B cell (primary cell): Measurements from ENCODE around the gene SELP. TPM values are rescaled to one million over a fixed set of nuclear protein-coding genes. Genes with fewer than 3 reads are reported as not detected.

Experiments used
- ATAC-seq: fragments of 200-7000 bp; cut with Tn5 transposase; one replicate; pipeline ENCODE4 v1.10.0; 2021; ENCODE audit warnings: low read depth, mild to moderate bottlenecking, moderate number of reproducible peaks, moderate library complexity
- CTCF ChIA-PET: fragments of 350-600 bp; sonication (Branson Sonifier 250); formaldehyde crosslinking; loops from one replicate; lab custom pipeline; 2021; ENCODE audit warnings: antibody characterized with exemption, inconsistent platforms; lab: Charles Lee
- POLR2A ChIA-PET: fragments of 350-600 bp; sonication (Branson Sonifier 250); formaldehyde crosslinking; loops from one replicate; lab custom pipeline; 2021; ENCODE audit warnings: antibody characterized with exemption; lab: Charles Lee
- DNase-seq: peaks from one replicate; pipeline ENCODE4 v3.0.0; 2013
- H2AFZ ChIP-seq: 2 replicates; pipeline ENCODE4 v1.6.1; 2012; ENCODE audit warnings: mild to moderate bottlenecking, low read depth, low read length; ENCODE audit not compliant: insufficient read depth, poor library complexity, severe bottlenecking
- H3K27ac ChIP-seq, 2 donors: 1 replicate in 1 of 2; 2 replicates in 1 of 2; pipeline ENCODE4 v1.5.1; 2012 to 2013; ENCODE audit warnings: low read length in 2 of 2, mild to moderate bottlenecking in 2 of 2, moderate library complexity in 1 of 2
- H3K27me3 ChIP-seq, 4 experiments: fragments of 200-600 bp in 1 of 4; sonication (generic) in 1 of 4; replicated peaks in 1 of 4; 1 replicate in 2 of 4; 2 replicates in 2 of 4; pipeline versions ENCODE4 v1.6.1 to v1.7.0; 2013 to 2016; ENCODE audit warnings: low read length in 3 of 4, mild to moderate bottlenecking in 2 of 4, mixed read lengths in 1 of 4, moderate library complexity in 1 of 4; ENCODE audit not compliant: insufficient read depth in 4 of 4, control insufficient read depth in 3 of 4; ENCODE audit errors: control extremely low read depth in 1 of 4
- H3K36me3 ChIP-seq, 2 experiments: replicated peaks in 1 of 2; 1 replicate in 1 of 2; 2 replicates in 1 of 2; pipeline versions ENCODE4 v1.6.1 to v1.7.1; 2013; ENCODE audit warnings: low read length in 1 of 2; ENCODE audit not compliant: insufficient read depth in 2 of 2, control insufficient read depth in 1 of 2; ENCODE audit errors: control extremely low read depth in 1 of 2, extremely low read depth in 1 of 2
- H3K4me1 ChIP-seq, 2 donors: fragments of 200-600 bp in 1 of 2; sonication (generic) in 1 of 2; 1 replicate in 1 of 2; 2 replicates in 1 of 2; pipeline versions ENCODE4 v1.5.1 to v1.6.1; 2013 to 2017; ENCODE audit warnings: low read length in 2 of 2; ENCODE audit not compliant: control insufficient read depth in 2 of 2, insufficient read depth in 2 of 2
- H3K4me2 ChIP-seq: replicated peaks from 2 replicates; pipeline ENCODE3; 2012; ENCODE audit warnings: mild to moderate bottlenecking, low read depth, low read length; ENCODE audit not compliant: poor library complexity, severe bottlenecking
- H3K4me3 ChIP-seq, 5 experiments: fragments of 200-600 bp in 1 of 5; sonication (generic) in 1 of 5; 1 replicate in 3 of 5; 2 replicates in 2 of 5; pipeline versions ENCODE4 v1.5.1 to v1.7.0; 2011 to 2016; ENCODE audit warnings: low read length in 4 of 5, mild to moderate bottlenecking in 4 of 5, low read depth in 2 of 5, control low read depth in 1 of 5, moderate library complexity in 1 of 5; ENCODE audit not compliant: insufficient read depth in 1 of 5; ENCODE audit errors: control extremely low read depth in 1 of 5, extremely low read depth in 1 of 5
- H3K79me2 ChIP-seq: fragments of 200-600 bp; sonication (generic); one replicate; pipeline ENCODE4 v1.6.0; 2016; ENCODE audit warnings: low read length; ENCODE audit not compliant: control insufficient read depth, insufficient read depth
- H3K9ac ChIP-seq: fragments of 200-600 bp; sonication (generic); 2 replicates; pipeline ENCODE4 v1.6.1; 2017; ENCODE audit warnings: mild to moderate bottlenecking, low read length, moderate library complexity
- H3K9me3 ChIP-seq, 3 donors: one replicate each; pipeline versions ENCODE4 v1.6.1 to v1.7.1; 2013; ENCODE audit warnings: low read length in 2 of 3; ENCODE audit not compliant: control insufficient read depth in 2 of 3, insufficient read depth in 1 of 3; ENCODE audit errors: control extremely low read depth in 1 of 3
- H4K20me1 ChIP-seq: 2 replicates; pipeline ENCODE4 v1.6.0; 2012; ENCODE audit warnings: mild to moderate bottlenecking, low read length; ENCODE audit not compliant: insufficient read depth, control insufficient read depth, poor library complexity, severe bottlenecking
- H3K27ac Mint-ChIP-seq: one replicate; pipeline ENCODE4 v1.8.0; 2021; ENCODE audit warnings: mixed read lengths
- H3K27me3 Mint-ChIP-seq: one replicate; pipeline ENCODE4 v1.8.0; 2021; ENCODE audit warnings: mixed read lengths
- H3K4me1 Mint-ChIP-seq: one replicate; pipeline ENCODE4 v1.8.0; 2021; ENCODE audit warnings: mixed read lengths
- H3K4me3 Mint-ChIP-seq: one replicate; pipeline ENCODE4 v1.8.0; 2021; ENCODE audit warnings: mixed read lengths
- H3K9me3 Mint-ChIP-seq: one replicate; pipeline ENCODE4 v1.8.0; 2022; ENCODE audit warnings: mixed read lengths; ENCODE audit not compliant: insufficient read depth
- EZH2 ChIP-seq: IDR thresholded peaks from 2 replicates; pipeline ENCODE4 v1.6.1; 2012; ENCODE audit warnings: borderline replicate concordance, low read depth, mild to moderate bottlenecking, moderate library complexity, low read length; ENCODE audit not compliant: insufficient read depth, poor library complexity, severe bottlenecking
- WGBS: methylation state at CpG from one replicate; pipeline ENCODE4 v1.1.5; 2013; ENCODE audit warnings: missing lambda C conversion rate; ENCODE audit not compliant: insufficient coverage; 5-methylcytosine and 5-hydroxymethylcytosine counted together
- intact Hi-C: fragments of 100-400 bp; cut with micrococcal nuclease; formaldehyde crosslinking; loops from one replicate; pipeline ENCODE4 v1.10.0; 2022
- polyA plus RNA-seq: library from polyadenylated mRNA; depleted of rRNA; stranded (reverse); fragments of >200 nt; gene quantifications from 2 replicates; pipeline ENCODE4 v1.2.3, GENCODE V29; 2012
- total RNA-seq, 2 donors: library from RNA; stranded (reverse); fragments of 120-200 nt in 1 of 2; gene quantifications; 1 replicate in 1 of 2; 2 replicates in 1 of 2; pipeline versions ENCODE4 v1.2.3 to v1.2.4, GENCODE V29; 2013 to 2022
- TF ChIP-seq, protein P1 (sequence below): fragments of 200-600 bp; IDR thresholded peaks from one replicate; pipeline ENCODE4 v1.8.0; 2022; ENCODE audit warnings: antibody characterized with exemption, mild to moderate bottlenecking

Gene SELP
- total and polyA plus RNA-seq, 2 donors (not counting 1 experiment from before 2014, with no cell fraction given), result 0.99 to 1.9 TPM

DNA sequence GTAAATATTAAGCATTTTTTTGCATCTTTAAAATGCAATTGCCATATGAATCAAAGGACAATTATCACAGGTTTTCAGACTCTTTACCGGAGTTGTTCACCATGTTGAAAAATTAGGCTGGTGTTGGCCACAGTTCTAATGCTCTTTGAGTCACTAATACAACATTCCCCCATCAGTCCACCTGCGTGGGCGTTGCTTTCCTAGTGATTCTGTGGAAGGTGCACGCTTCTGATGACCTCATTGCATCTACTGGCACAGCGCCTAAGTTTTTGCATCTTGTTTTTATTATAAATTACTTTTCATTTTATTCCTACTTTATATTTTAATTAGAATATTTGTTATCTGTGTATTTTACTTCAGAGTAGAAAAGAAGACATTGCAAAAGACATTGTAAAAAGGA lies 39.0 kb downstream of the SELP start:
- WGBS, result no CpG with 5 or more reads among the region's 5 CpGs
- no peak for ATAC-seq
- ChIA-PET POLR2A (no interaction called here), CTCF (interaction anchor here (1.2 kb wide), 2 partner anchors 11 to 218 kb away, joined by 4 to 11 read pairs; no protein-coding TSS in a partner anchor)
- Histone ChIP-seq H3K27ac (no peak overlapping the region), H3K9me3 (no peaks in the 10 kb centered on the region), H4K20me1 (no peaks in the 10 kb centered on the region), H3K79me2 (no peaks in the 10 kb centered on the region), H2AFZ (no peak overlapping the region), H3K4me2 (no peak overlapping the region), H3K9ac (no peak overlapping the region), H3K27me3 (peaks cover 0 to 10% (median 2%) of the 10 kb centered on the region in 4 experiments), H3K4me1 (peaks cover 7 to 9% of the 10 kb centered on the region in 2 donors), H3K36me3 (no peaks in the 10 kb centered on the region), H3K4me3 (no peak overlapping the region)
- Mint-ChIP-seq H3K4me3 (no peak overlapping the region), H3K4me1 (peaks cover 12% of the 10 kb centered on the region), H3K9me3 (no peaks in the 10 kb centered on the region), H3K27ac (no peak overlapping the region), H3K27me3 (peaks cover 5% of the 10 kb centered on the region)
- intact Hi-C loops, result no loop called here
- DNase-seq, result no peak
- TF ChIP-seq EZH2, result no peak
- TF ChIP-seq, protein P1, sequence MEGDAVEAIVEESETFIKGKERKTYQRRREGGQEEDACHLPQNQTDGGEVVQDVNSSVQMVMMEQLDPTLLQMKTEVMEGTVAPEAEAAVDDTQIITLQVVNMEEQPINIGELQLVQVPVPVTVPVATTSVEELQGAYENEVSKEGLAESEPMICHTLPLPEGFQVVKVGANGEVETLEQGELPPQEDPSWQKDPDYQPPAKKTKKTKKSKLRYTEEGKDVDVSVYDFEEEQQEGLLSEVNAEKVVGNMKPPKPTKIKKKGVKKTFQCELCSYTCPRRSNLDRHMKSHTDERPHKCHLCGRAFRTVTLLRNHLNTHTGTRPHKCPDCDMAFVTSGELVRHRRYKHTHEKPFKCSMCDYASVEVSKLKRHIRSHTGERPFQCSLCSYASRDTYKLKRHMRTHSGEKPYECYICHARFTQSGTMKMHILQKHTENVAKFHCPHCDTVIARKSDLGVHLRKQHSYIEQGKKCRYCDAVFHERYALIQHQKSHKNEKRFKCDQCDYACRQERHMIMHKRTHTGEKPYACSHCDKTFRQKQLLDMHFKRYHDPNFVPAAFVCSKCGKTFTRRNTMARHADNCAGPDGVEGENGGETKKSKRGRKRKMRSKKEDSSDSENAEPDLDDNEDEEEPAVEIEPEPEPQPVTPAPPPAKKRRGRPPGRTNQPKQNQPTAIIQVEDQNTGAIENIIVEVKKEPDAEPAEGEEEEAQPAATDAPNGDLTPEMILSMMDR, result no peak

DNA sequence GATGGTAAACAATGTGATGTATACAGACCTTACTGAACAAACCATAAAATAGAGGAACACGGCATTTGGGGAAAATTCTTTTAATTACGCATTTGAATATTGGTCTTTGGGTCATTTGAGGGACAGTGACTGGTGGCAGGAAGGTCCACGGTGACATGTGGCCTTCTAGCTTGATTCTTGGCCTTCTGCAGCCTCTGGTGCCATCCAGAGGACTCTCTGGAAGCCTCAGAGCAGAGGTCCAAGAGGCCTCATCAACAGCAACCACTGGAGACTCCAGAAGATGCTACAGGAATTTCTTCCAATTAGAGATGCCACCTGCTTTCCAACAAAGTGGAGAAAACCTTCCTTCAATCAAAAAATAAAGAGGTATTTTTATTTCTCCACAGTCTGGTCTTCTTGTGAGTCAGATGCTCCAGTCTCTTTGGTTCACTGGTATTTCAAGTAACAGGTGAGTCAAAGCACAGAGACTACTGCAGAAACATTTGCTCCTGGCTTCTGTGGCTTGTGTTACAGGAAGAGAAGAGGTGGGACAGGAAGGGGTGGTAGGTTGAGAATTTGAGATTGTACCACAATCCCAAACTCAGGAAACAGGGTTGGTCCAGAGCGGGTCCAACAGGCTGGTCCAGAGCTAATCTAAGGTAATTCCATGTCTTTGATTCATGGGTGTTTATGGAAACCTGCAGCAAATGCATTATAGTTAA lies 41.0 kb downstream of the SELP start:
- no peak overlapping the region for H3K4me3 ChIP-seq
- intact Hi-C loops, result no loop called here
- TF ChIP-seq, protein P1, result no peak
- no peak overlapping the region for H3K4me3 Mint-ChIP-seq
- POLR2A ChIA-PET, result no interaction called here
- DNase-seq, result no peak
- peaks cover 7 to 9% of the 10 kb centered on the region in 2 donors for H3K4me1 ChIP-seq
- H3K27me3 ChIP-seq, result peaks cover 0 to 13% (median 7%) of the 10 kb centered on the region in 4 experiments
- no peak overlapping the region for H3K9ac ChIP-seq
- H3K79me2 ChIP-seq, result no peaks in the 10 kb centered on the region
- no peaks in the 10 kb centered on the region for H3K36me3 ChIP-seq
- 59% methylated on average over 3 of the region's 4 CpGs for WGBS
- H3K4me1 Mint-ChIP-seq, result peaks cover 7% of the 10 kb centered on the region
- CTCF ChIA-PET, result interaction anchor here (1.2 kb wide), 1 partner anchor 13 kb away, joined by 4 read pairs; no protein-coding TSS in a partner anchor
- no peak overlapping the region for H3K27ac ChIP-seq
- H3K27me3 Mint-ChIP-seq, result peaks cover 16% of the 10 kb centered on the region
- ATAC-seq, result no peak
- no peaks in the 10 kb centered on the region for H3K9me3 Mint-ChIP-seq
- no peak overlapping the region for H2AFZ ChIP-seq
- no peaks in the 10 kb centered on the region for H4K20me1 ChIP-seq
- H3K9me3 ChIP-seq, result no peaks in the 10 kb centered on the region
- H3K4me2 ChIP-seq, result no peak overlapping the region
- no peak overlapping the region for H3K27ac Mint-ChIP-seq
